Prostate gland (tissue), 2 donors: Measurements from ENCODE around the gene POLDIP2.

Experiments
- CTCF ChIP-seq, 4 experiments: fragments of 200-600 bp in 2 of 4; fragments of 450-650 bp in 2 of 4; sonication (generic) in 2 of 4; IDR thresholded peaks; 1 replicate in 3 of 4; 2 replicates in 1 of 4; pipeline ENCODE4 v1.5.1; 2016 to 2019; ENCODE audit warnings: antibody characterized with exemption in 4 of 4, mild to moderate bottlenecking in 2 of 4, moderate library complexity in 2 of 4
- POLR2A ChIP-seq: fragments of 450-650 bp; IDR thresholded peaks from one replicate; pipeline ENCODE4 v1.6.1; 2016; ENCODE audit warnings: antibody characterized with exemption, mild to moderate bottlenecking

- TF ChIP-seq CTCF (IDR thresholded peaks at IDR 0.05) (no peak), POLR2A (no peak)
These were observed 10.4 kb upstream of the POLDIP2 start for GRCh38 chr17:28367641-28368305.
